Measurements from ENCODE around the gene DCC. TPM values are rescaled to one million over a fixed set of nuclear protein-coding genes. Genes with fewer than 3 reads are reported as not detected.
A peak's percentile ranks its signal among the peaks of the same experiment; 100 is the strongest.

The DCC gene
- total and polyA plus RNA-seq, 2 of the 8 experiments (the other 6 are each of a cell fraction or from before 2014, with no cell fraction given): 0.14 to 1.4 TPM

DNA sequence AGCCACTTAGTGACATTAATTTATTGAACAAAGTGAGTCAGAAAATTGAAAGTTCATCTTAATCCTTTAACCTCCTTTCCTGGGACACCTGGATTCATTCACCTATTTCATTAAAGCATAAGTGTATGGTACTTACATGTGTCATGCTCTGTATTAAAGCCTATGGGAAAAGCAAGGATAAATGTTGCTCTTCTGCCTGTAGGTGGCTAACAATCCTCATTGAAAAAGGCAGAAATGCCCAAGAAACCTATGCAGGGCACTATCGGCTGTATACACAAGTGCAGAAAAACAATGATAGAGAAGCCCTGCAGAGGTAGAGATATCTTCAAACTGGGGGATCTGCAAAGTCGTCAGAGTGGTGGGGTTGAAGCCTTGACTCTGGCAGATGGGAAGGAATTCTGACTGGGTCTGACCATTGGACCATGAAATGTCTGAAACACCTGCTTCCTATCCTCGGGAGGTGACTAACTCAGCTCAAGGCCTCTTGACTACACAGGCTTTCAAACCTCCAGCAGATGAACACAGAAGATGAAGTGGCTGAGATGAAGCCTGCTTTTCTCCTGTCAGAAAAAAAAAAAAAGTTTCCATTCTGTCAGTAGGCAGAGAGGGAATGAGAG is 83.1 kb downstream of the DCC start:
- Histone ChIP-seq H4K5ac (ENCODE audit: insufficient read length, low read depth, low read length) (no peak overlapping the region), H2BK5ac (ENCODE audit: low read depth, low read length) (no peak overlapping the region), H3K79me1 (ENCODE audit: low read depth, low read length) (no peaks in the 10 kb centered on the region), H3K9me3 (ENCODE audit: insufficient read depth in 2 of 2, low read depth in 1 of 2, low read length in 1 of 2) (no peaks in the 10 kb centered on the region), H3K36me3 (ENCODE audit: control insufficient read depth in 2 of 4, insufficient read depth in 4 of 4, low read length in 3 of 4) (no peaks in the 10 kb centered on the region), H4K20me1 (replicated peaks in 1 of 2; ENCODE audit: control insufficient read depth in 1 of 2, insufficient read depth in 2 of 2, low read length in 2 of 2) (no peaks in the 10 kb centered on the region), H3K23me2 (ENCODE audit: low read depth, low read length) (no peaks in the 10 kb centered on the region), H3K27me3 (replicated peaks in 1 of 4; ENCODE audit: control insufficient read depth in 3 of 4, extremely low read depth in 1 of 4, insufficient read depth in 3 of 4, low read length in 3 of 4) (no peaks in the 10 kb centered on the region), H4K91ac (replicated peaks; ENCODE audit: insufficient read length, low read length) (no peak overlapping the region), H3K23ac (ENCODE audit: insufficient read length) (no peak overlapping the region), H3K4me2 (ENCODE audit: insufficient read depth in 1 of 2, low read depth in 2 of 2, low read length in 2 of 2) (no peak overlapping the region), H3K14ac (ENCODE audit: insufficient read length) (no peak overlapping the region), H4K8ac (ENCODE audit: extremely low read depth, insufficient read depth, low read length) (no peak overlapping the region), H3K4me3 (ENCODE audit: extremely low read depth in 1 of 4, insufficient read depth in 2 of 4, low read depth in 3 of 4, low read length in 4 of 4) (no peak overlapping the region), H2AFZ (ENCODE audit: low read length) (no peak overlapping the region), H3K4me1 (replicated peaks in 1 of 4; ENCODE audit: control insufficient read depth in 3 of 4, insufficient read depth in 4 of 4, low read length in 3 of 4) (no peaks in the 10 kb centered on the region), H2BK15ac (ENCODE audit: low read length) (no peak overlapping the region), H2BK120ac (replicated peaks; ENCODE audit: low read depth, low read length) (no peak overlapping the region), H2BK20ac (ENCODE audit: low read length) (no peak overlapping the region), H3K9ac (replicated peaks in 1 of 4; ENCODE audit: extremely low read depth in 1 of 4, low read depth in 3 of 4, low read length in 3 of 4) (no peak overlapping the region), H3K4ac (replicated peaks; ENCODE audit: insufficient read length, low read depth, low read length) (no peak overlapping the region), H3K56ac (replicated peaks; ENCODE audit: insufficient read length, low read depth, low read length) (no peak overlapping the region), H3K18ac (ENCODE audit: extremely low read depth, low read length) (no peak overlapping the region), H3K79me2 (ENCODE audit: control insufficient read depth in 1 of 2, insufficient read depth in 2 of 2, low read length in 2 of 2) (no peaks in the 10 kb centered on the region), H2AK5ac (ENCODE audit: low read depth, low read length) (no peak overlapping the region), H2BK12ac (ENCODE audit: low read depth, low read length) (no peak overlapping the region), H3K27ac (ENCODE audit: low read depth, low read length) (no peak overlapping the region)
- WGBS, 2 experiments (ENCODE audit: extremely low coverage in 1 of 2, insufficient coverage in 1 of 2, insufficient read length in 1 of 2, insufficient replicate concordance in 2 of 2, low coverage in 1 of 2, low lambda C conversion rate in 2 of 2, missing lambda C conversion rate in 1 of 2): 72% methylated on average over 3 of the region's 3 CpGs; no CpG with 5 or more reads in 1 of the 2 experiments
- no peak for DNase-seq (ENCODE audit: low read depth in 1 of 2, low spot score in 2 of 2)
- ChIA-PET CTCF (ENCODE audit: partially characterized antibody) (interaction anchor here (0.6 to 3.5 kb wide), 5 partner anchors 8 to 299 kb away, joined by 3 to 10 read pairs (median 3); no protein-coding TSS in a partner anchor), POLR2A (ENCODE audit: partially characterized antibody) (no interaction called here)
- FAIRE-seq: no peak
- TF ChIP-seq SP4 (IDR thresholded peaks at IDR 0.05; ENCODE audit: low read length): no peak
- TF ChIP-seq ZNF274 (IDR thresholded peaks at IDR 0.05; ENCODE audit: borderline replicate concordance, extremely low read depth, low read length): no peak
- no peak for TF ChIP-seq JUND (IDR thresholded peaks at IDR 0.05; ENCODE audit: low read length)
- no peak for TF ChIP-seq CHD2 (IDR thresholded peaks at IDR 0.05; ENCODE audit: low read length)
- TF ChIP-seq, protein P1, sequence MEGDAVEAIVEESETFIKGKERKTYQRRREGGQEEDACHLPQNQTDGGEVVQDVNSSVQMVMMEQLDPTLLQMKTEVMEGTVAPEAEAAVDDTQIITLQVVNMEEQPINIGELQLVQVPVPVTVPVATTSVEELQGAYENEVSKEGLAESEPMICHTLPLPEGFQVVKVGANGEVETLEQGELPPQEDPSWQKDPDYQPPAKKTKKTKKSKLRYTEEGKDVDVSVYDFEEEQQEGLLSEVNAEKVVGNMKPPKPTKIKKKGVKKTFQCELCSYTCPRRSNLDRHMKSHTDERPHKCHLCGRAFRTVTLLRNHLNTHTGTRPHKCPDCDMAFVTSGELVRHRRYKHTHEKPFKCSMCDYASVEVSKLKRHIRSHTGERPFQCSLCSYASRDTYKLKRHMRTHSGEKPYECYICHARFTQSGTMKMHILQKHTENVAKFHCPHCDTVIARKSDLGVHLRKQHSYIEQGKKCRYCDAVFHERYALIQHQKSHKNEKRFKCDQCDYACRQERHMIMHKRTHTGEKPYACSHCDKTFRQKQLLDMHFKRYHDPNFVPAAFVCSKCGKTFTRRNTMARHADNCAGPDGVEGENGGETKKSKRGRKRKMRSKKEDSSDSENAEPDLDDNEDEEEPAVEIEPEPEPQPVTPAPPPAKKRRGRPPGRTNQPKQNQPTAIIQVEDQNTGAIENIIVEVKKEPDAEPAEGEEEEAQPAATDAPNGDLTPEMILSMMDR (IDR thresholded peaks at IDR 0.05; ENCODE audit: control extremely low read depth in 1 of 3, insufficient read depth in 1 of 3, low read depth in 1 of 3, low read length in 3 of 3): peak in 1 of 3 experiments; percentile 27; a peak in 1 of 4 replicates
- peak; percentile 26 to 41; a peak in 3 of 4 replicates for TF ChIP-seq RAD21 (IDR thresholded peaks at IDR 0.05 in 1 of 2, conservative IDR thresholded peaks at IDR 0.05 in 1 of 2; ENCODE audit: low read depth in 2 of 2, low read length in 2 of 2)
- TF ChIP-seq TCF12 (IDR thresholded peaks at IDR 0.05; ENCODE audit: low read depth, low read length): no peak

All from H1 (cell line).